IPS-NIHi7 (cell line): Measurements from ENCODE around the gene FBXO33.

Source experiments
- DNase-seq: peaks from one replicate; pipeline ENCODE4 v3.0.0; 2012; ENCODE audit warnings: mixed read lengths; ENCODE audit errors: extremely low spot score

Gene FBXO33, protein sequence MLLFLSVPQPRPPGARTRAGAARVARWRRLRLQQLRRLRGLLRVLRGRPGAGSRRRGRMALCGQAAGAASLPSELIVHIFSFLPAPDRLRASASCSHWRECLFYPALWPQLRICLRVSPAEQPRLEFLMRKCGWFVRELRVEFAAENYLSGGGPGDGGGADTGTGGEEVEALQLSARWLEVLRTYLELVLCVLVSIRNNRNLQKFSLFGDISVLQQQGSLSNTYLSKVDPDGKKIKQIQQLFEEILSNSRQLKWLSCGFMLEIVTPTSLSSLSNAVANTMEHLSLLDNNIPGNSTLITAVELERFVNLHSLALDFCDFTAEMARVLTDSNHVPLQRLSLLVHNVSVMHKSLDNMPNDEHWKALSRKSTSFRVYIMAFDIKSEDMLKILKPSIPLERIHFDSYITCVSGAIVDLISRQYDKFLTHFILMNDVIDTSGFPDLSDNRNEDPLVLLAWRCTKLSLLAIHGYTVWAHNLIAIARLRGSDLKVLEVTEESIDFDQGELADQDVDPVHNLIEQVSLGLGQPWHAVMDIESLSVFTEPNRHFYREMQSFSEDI

GRCh38 chr14:39432179-39432618 is at the start of gene FBXO33:
FBXO33 (minus strand) TSS chr14:39432433; CDS start chr14:39432162, 271 bp downstream.
- DNase-seq = peak; percentile 95

DNA sequence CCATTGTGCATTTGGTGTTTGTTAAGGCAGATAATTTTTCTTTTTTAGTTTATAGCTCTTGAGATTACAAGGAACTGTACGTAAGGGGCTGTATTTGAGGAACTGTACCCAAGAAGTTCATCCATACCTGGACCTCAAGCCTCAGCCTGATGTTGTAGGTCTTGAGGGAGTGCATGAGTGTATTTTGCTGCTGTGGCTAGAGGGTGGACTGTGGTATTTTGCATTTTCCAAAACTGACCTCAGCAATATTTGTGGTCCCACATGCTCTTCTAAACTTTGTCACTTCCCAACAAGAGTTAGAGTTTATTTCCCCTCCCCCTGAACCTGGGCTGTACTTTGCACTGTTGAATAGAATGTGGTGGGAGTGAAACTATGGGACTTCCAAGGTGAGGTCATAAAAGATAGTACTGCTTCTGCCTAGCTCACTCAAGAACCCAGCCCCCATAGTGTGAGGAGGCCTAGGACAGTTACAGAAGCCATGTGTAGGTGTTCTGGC is 42.2 kb upstream of the FBXO33 start:
- no peak for DNase-seq

DNA sequence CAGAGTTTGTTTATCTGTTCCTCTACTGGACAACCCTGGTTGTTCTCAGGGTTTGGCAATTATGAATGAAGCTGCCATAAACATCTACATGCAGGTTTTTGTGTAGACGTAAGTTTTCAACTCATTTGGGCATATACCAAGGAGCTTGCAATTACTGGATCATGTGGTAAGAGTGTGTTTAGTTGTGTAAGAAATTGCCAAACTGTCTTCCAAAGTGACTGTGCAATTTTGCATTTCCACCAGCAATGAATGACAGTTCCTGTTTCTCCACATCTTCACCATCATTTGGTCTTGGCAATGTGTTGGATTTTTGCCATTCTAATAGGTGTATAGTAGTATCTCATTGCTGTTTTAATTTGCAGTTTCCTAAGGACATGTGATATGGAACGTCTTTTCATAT is 39.8 kb upstream of the FBXO33 start:
- no peak for DNase-seq

DNA sequence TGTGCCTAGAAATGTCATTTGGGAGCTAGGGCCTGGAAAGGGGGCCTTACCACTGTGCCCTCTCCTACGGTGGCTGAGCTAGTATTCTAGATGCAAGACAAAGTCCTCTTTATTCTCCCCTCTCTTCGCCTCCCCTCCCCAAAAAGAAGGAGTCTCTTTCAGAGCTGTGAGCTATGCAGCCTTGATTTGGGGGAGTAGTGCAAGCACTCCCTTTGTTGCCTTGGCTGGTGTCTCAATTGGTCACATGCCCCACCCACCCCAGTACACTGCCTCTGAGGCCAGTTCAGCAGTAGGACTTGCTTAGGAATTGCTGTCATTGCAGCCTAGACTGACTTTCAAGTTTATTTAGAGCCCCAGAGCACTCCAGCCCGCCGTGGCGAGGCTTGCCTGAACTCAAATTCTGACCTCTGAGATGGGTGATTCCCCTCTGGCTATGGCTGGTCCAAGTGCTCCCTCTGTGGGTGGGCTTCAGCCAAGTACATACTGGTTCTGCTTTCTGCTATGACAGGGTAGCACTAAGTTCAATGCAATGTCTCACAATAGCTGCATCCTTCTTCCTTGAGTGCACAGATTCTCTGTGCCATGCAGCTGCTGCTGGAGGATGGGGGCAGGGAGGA is 37.0 kb upstream of the FBXO33 start:
- DNase-seq = peak; percentile 26

GRCh38 chr14:39467889-39468524 is 35.8 kb upstream of the FBXO33 start:
- peak; percentile 20 for DNase-seq

GRCh38 chr14:39459795-39460478 is 27.7 kb upstream of the FBXO33 start:
- no peak for DNase-seq

- no peak for DNase-seq
Measured at GRCh38 chr14:39456702-39457250, 24.5 kb upstream of the FBXO33 start.

DNA sequence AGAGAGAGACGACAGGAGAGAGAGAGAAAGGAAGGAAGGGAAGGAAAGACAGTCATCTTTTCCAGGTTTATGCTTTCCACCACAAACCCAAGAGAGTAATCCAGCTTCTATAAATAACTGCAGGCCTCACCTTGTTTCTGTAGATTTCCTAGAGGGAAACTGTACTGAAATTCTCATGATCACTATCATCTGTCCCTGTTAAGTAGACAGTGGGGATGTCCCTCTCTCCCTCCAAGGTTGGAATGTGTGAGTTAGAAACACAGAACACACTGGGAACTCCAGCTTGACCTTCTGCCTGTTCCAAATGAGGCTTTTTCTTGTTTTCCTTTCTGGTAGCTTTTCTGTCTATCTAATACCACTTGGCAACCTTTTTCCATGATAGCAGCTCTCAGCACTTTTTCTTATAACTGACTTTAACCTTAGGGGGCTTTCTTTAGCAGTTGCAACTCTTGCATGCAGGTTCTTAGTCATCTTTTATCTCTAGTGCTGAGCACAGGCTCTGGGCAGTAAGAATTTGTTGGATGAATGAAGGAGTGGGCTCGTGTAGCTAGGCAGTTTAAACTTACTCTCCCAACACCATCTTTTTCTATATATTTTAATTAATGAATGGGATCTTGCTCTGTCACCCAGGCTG is 22.8 kb upstream of the FBXO33 start:
- DNase-seq = no peak

- DNase-seq = no peak
Measured at GRCh38 chr14:39452680-39453079, 20.4 kb upstream of the FBXO33 start.

GRCh38 chr14:39451811-39452210 is 19.6 kb upstream of the FBXO33 start:
- DNase-seq = no peak

DNA sequence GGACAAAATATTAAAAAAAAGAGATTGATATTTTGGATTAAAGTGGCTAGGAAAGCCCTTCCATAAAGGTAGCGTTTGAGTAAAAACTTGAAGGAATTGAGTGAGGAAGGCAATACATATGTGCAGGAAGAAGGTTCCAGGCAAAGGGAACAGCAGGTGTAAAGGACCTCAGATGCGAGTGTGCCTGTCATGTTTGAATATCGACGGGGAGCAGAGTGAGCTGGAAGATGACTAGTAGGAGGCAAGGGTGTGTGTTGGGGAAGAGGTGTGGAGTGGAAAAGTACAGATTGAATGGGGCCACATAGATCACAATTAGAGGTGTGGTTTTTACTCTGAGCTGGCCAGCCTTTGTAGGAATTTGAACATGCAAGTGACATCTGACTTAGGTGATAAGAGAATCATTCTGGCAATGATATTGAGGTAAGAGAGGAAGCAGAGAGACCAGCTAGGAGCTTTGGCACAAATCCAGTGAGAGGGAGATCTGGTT is 15.0 kb upstream of the FBXO33 start:
- no peak for DNase-seq

DNA sequence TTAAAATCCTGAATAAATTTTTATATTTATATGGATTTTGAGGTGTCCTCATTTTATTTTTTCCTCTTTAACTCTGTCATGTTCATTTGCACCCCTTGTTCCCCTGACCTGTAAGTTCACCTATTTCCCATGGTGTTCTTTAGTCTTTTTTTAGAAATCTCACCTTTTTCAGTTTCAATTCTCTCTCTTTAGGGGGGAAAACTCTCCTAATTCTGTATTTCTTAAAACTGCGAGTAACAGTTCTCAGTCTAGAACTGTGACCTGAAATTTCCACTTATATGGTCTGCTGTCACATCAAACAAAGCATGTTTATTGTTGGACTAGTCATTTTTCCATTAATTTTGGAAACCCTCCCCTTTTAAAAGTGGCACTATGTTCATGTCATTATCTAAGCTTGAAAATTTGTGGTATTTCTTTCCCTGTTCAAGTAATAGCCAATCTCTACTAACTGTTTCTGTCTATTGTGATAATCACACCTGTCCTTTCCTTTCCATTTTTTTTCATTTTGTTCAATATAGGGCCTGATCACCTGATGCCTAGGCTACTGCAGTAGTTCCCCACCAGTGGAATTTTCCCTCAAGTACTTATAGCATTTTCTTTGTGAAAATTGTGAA is 14.0 kb upstream of the FBXO33 start:
- DNase-seq = no peak

GRCh38 chr14:39442293-39442692 is 10.1 kb upstream of the FBXO33 start:
- no peak for DNase-seq

GRCh38 chr14:39441805-39442204 is 9.6 kb upstream of the FBXO33 start:
- DNase-seq = no peak

- no peak for DNase-seq
Measured at GRCh38 chr14:39440975-39441374, 8.7 kb upstream of the FBXO33 start.

- DNase-seq = no peak
Measured at GRCh38 chr14:39435241-39435640, 3.0 kb upstream of the FBXO33 start.

- no peak for DNase-seq
Measured at GRCh38 chr14:39434401-39434800, 2.2 kb upstream of the FBXO33 start.

GRCh38 chr14:39433452-39433813 is 1.2 kb upstream of the FBXO33 start:
- no peak for DNase-seq

DNA sequence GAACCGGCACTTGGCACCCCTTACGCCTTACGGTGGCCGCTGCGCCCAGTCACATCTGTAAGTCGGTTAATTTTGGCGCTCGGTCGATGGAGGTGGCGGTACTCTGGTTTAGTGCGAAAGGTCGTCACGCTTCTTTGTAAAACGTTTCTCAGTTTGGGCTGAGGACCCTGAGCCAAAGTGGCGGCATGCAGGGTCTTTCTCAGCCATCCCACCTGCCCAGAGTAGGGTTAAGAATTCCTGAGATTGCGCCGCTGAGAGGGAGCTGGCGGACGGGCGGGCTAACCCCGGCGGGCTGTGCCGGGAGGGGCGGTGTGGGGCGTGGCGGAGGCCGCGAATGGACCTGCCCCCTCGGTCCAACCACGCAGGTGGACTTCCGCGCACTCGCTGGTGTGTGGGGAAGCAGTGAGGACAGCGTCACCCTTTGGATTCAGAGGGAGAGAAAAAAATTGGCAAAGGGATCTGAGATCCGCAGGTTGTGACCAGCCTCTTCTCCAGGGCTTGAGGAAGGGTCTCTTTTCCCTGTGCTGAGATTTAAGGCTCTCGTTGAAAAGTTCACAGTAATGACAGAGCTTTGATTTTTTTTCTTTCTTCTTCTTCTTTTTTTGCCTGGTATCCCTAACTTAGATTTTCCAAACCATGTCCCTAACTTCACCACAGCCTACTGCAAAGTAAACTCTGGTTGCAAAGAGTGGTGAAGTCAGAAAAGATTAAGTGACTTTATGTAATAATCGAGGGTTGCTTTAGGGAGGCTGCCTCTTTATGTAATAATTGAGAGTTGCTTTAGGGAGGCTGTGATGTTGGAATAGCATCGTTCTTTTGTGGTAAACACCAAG is 602 bp upstream of the FBXO33 start:
- peak; percentile 85 for DNase-seq
